Hepatocyte (in vitro differentiated cells): Measurements from ENCODE around the gene CSMD2.

Source experiments
- CTCF ChIP-seq: fragments of 200-600 bp; sonication (generic); IDR thresholded peaks from 2 replicates; pipeline ENCODE4 v1.5.1; 2016; ENCODE audit warnings: antibody characterized with exemption, mild to moderate bottlenecking; ENCODE audit not compliant: poor library complexity
- EZH2 ChIP-seq: fragments of 200-600 bp; sonication (generic); IDR thresholded peaks from 2 replicates; pipeline ENCODE4 v1.6.1; 2016; ENCODE audit warnings: antibody characterized with exemption, mild to moderate bottlenecking, borderline replicate concordance
- EZH2phosphoT487 ChIP-seq: fragments of 200-600 bp; sonication (generic); IDR thresholded peaks from one replicate; pipeline ENCODE4 v1.6.1; 2018; ENCODE audit warnings: antibody characterized with exemption, mild to moderate bottlenecking, low read depth, moderate library complexity; ENCODE audit not compliant: unreplicated experiment, severe bottlenecking

- no peak for TF ChIP-seq CTCF
- no peak for TF ChIP-seq EZH2phosphoT487
- TF ChIP-seq EZH2: no peak
Measured at GRCh38 chr1:33626801-33627200, 538.2 kb downstream of the CSMD2 start.
